ENCODE data around the gene DCAF15. TPM values are rescaled to one million over a fixed set of nuclear protein-coding genes. Genes with fewer than 3 reads are reported as not detected.
A peak's percentile ranks its signal among the peaks of the same experiment; 100 is the strongest.

The DCAF15 gene
- total RNA-seq, 1 donor from 2014 or later = 7.1 TPM

GRCh38 chr19:13974073-13974472, 21.8 kb downstream of the DCAF15 start:
- no peak for DNase-seq (ENCODE audit: low read depth in 2 of 2)

GRCh38 chr19:13975870-13976269, 23.6 kb downstream of the DCAF15 start:
- no peak for DNase-seq (ENCODE audit: low read depth in 2 of 2)

GRCh38 chr19:13976446-13976845, 24.1 kb downstream of the DCAF15 start:
- DNase-seq (ENCODE audit: low read depth in 2 of 2) = no peak

- DNase-seq (ENCODE audit: low read depth in 2 of 2) = no peak
Measured at GRCh38 chr19:13977803-13978202, 25.5 kb downstream of the DCAF15 start.

GRCh38 chr19:13978351-13979243, 26.3 kb downstream of the DCAF15 start:
- DNase-seq (ENCODE audit: low read depth in 2 of 2) = peak; percentile 72 to 90

GRCh38 chr19:13979244-13979615, 26.9 kb downstream of the DCAF15 start:
- DNase-seq (ENCODE audit: low read depth in 2 of 2) = no peak

GRCh38 chr19:13979686-13980085, 27.4 kb downstream of the DCAF15 start:
- no peak for DNase-seq (ENCODE audit: low read depth in 2 of 2)

GRCh38 chr19:13980340-13980739, 28.0 kb downstream of the DCAF15 start:
- DNase-seq (ENCODE audit: low read depth in 2 of 2) = no peak

GRCh38 chr19:13981021-13981420, 28.7 kb downstream of the DCAF15 start:
- DNase-seq (ENCODE audit: low read depth in 2 of 2) = no peak

- DNase-seq (ENCODE audit: low read depth in 2 of 2) = no peak
Measured at GRCh38 chr19:13981467-13981866, 29.2 kb downstream of the DCAF15 start.

GRCh38 chr19:13981988-13982501, 29.7 kb downstream of the DCAF15 start:
- DNase-seq (ENCODE audit: low read depth in 2 of 2) = no peak

GRCh38 chr19:13982773-13983172, 30.5 kb downstream of the DCAF15 start:
- no peak for DNase-seq (ENCODE audit: low read depth in 2 of 2)

GRCh38 chr19:13983213-13983889, 31.0 kb downstream of the DCAF15 start:
- no peak for DNase-seq (ENCODE audit: low read depth in 2 of 2)

GRCh38 chr19:13984186-13984585, 31.9 kb downstream of the DCAF15 start:
- DNase-seq (ENCODE audit: low read depth in 2 of 2) = no peak

- no peak for DNase-seq (ENCODE audit: low read depth in 2 of 2)
Measured at GRCh38 chr19:13984875-13985741, 32.8 kb downstream of the DCAF15 start.

GRCh38 chr19:13985771-13986347, 33.5 kb downstream of the DCAF15 start:
- DNase-seq (ENCODE audit: low read depth in 2 of 2) = no peak

GRCh38 chr19:13986348-13986904, 34.1 kb downstream of the DCAF15 start:
- peak; percentile 77 to 92 for DNase-seq (ENCODE audit: low read depth in 2 of 2)

- peak in 1 of 2 donors; percentile 26 for DNase-seq (ENCODE audit: low read depth in 2 of 2)
Measured at GRCh38 chr19:13987101-13987890, 35.0 kb downstream of the DCAF15 start.

GRCh38 chr19:13989487-13989886, 37.2 kb downstream of the DCAF15 start:
- no peak for DNase-seq (ENCODE audit: low read depth in 2 of 2)

GRCh38 chr19:13990085-13990484, 37.8 kb downstream of the DCAF15 start:
- DNase-seq (ENCODE audit: low read depth in 2 of 2) = no peak
